Measurements from ENCODE around the gene ATOX1.

Gene ATOX1

GRCh38 chr5:151798674-151799073 is 40.2 kb upstream of the ATOX1 start:
- Histone ChIP-seq H3K4me2 (ENCODE audit: low read length) (no peak overlapping the region), H3K9me3 (ENCODE audit: insufficient read depth, low read length) (no peaks in the 10 kb centered on the region), H3K36me3 (replicated peaks; ENCODE audit: low read depth, low read length) (peaks cover 40% of the 10 kb centered on the region), H3K9ac (ENCODE audit: low read length) (no peak overlapping the region), H3K4me3 (ENCODE audit: low read length) (no peak overlapping the region), H4K20me1 (ENCODE audit: insufficient read depth, low read length) (peaks cover 23% of the 10 kb centered on the region), H3K79me2 (ENCODE audit: low read length) (peaks cover 59% of the 10 kb centered on the region), H2AFZ (ENCODE audit: low read depth, low read length) (no peak overlapping the region), H3K27me3 (ENCODE audit: low read depth, low read length) (no peaks in the 10 kb centered on the region), H3K27ac (ENCODE audit: low read length) (no peak overlapping the region), H3K4me1 (ENCODE audit: low read length) (no peaks in the 10 kb centered on the region)
- TF ChIP-seq CTCF (IDR thresholded peaks at IDR 0.05; ENCODE audit: low read depth, low read length) (no peak), EZH2phosphoT487 (IDR thresholded peaks at IDR 0.05; ENCODE audit: low read depth) (no peak)

- H4K20me1 ChIP-seq (ENCODE audit: insufficient read depth, low read length), result peaks cover 33% of the 10 kb centered on the region
- peaks cover 81% of the 10 kb centered on the region for H3K79me2 ChIP-seq (ENCODE audit: low read length)
Observed at GRCh38 chr5:151795426-151795825, 37.0 kb upstream of the ATOX1 start.

GRCh38 chr5:151793358-151793757 is 34.9 kb upstream of the ATOX1 start:
- Histone ChIP-seq H3K4me3 (ENCODE audit: low read length) (no peak overlapping the region), H2AFZ (ENCODE audit: low read depth, low read length) (no peak overlapping the region), H4K20me1 (ENCODE audit: insufficient read depth, low read length) (peaks cover 35% of the 10 kb centered on the region), H3K4me2 (ENCODE audit: low read length) (no peak overlapping the region), H3K79me2 (ENCODE audit: low read length) (peaks cover 97% of the 10 kb centered on the region), H3K27ac (ENCODE audit: low read length) (no peak overlapping the region), H3K27me3 (ENCODE audit: low read depth, low read length) (no peaks in the 10 kb centered on the region), H3K36me3 (replicated peaks; ENCODE audit: low read depth, low read length) (peaks cover 50% of the 10 kb centered on the region), H3K4me1 (ENCODE audit: low read length) (no peaks in the 10 kb centered on the region), H3K9ac (ENCODE audit: low read length) (no peak overlapping the region), H3K9me3 (ENCODE audit: insufficient read depth, low read length) (no peaks in the 10 kb centered on the region)
- TF ChIP-seq CTCF (IDR thresholded peaks at IDR 0.05; ENCODE audit: low read depth, low read length) (no peak), EZH2phosphoT487 (IDR thresholded peaks at IDR 0.05; ENCODE audit: low read depth) (no peak)

More at GRCh38 chr5:151795426-151795825, 37.0 kb upstream of the ATOX1 start:
- no peaks in the 10 kb centered on the region for H3K9me3 ChIP-seq (ENCODE audit: insufficient read depth, low read length)
- no peak overlapping the region for H3K9ac ChIP-seq (ENCODE audit: low read length)
- H3K4me1 ChIP-seq (ENCODE audit: low read length), result no peaks in the 10 kb centered on the region
- no peaks in the 10 kb centered on the region for H3K27me3 ChIP-seq (ENCODE audit: low read depth, low read length)
- no peak overlapping the region for H3K4me3 ChIP-seq (ENCODE audit: low read length)
- peaks cover 48% of the 10 kb centered on the region for H3K36me3 ChIP-seq (replicated peaks; ENCODE audit: low read depth, low read length)
- TF ChIP-seq CTCF (IDR thresholded peaks at IDR 0.05; ENCODE audit: low read depth, low read length) (no peak), EZH2phosphoT487 (IDR thresholded peaks at IDR 0.05; ENCODE audit: low read depth) (no peak)
- H3K27ac ChIP-seq (ENCODE audit: low read length), result no peak overlapping the region
- no peak overlapping the region for H3K4me2 ChIP-seq (ENCODE audit: low read length)
- H2AFZ ChIP-seq (ENCODE audit: low read depth, low read length), result no peak overlapping the region

- no peak overlapping the region for H2AFZ ChIP-seq (ENCODE audit: low read depth, low read length)
- TF ChIP-seq EZH2phosphoT487 (IDR thresholded peaks at IDR 0.05; ENCODE audit: low read depth) (no peak), CTCF (IDR thresholded peaks at IDR 0.05; ENCODE audit: low read depth, low read length) (no peak)
- no peak overlapping the region for H3K9ac ChIP-seq (ENCODE audit: low read length)
- no peaks in the 10 kb centered on the region; the same call in 1 of the 2 replicates for H3K4me1 ChIP-seq (ENCODE audit: low read length)
- peaks cover 99% of the 10 kb centered on the region for H3K79me2 ChIP-seq (ENCODE audit: low read length)
- no peak overlapping the region for H3K4me3 ChIP-seq (ENCODE audit: low read length)
- peaks cover 26% of the 10 kb centered on the region for H3K36me3 ChIP-seq (replicated peaks; ENCODE audit: low read depth, low read length)
- H3K9me3 ChIP-seq (ENCODE audit: insufficient read depth, low read length), result no peaks in the 10 kb centered on the region
- no peaks in the 10 kb centered on the region for H3K27me3 ChIP-seq (ENCODE audit: low read depth, low read length)
- H4K20me1 ChIP-seq (ENCODE audit: insufficient read depth, low read length), result peaks cover 68% of the 10 kb centered on the region
- no peak overlapping the region for H3K27ac ChIP-seq (ENCODE audit: low read length)
- no peak overlapping the region for H3K4me2 ChIP-seq (ENCODE audit: low read length)
Observed at GRCh38 chr5:151787817-151788216, 29.4 kb upstream of the ATOX1 start.

All from OCI-LY3 (cell line).